Aorta (tissue), 5 donors: ENCODE data around the gene CDCA3. TPM values are rescaled to one million over a fixed set of nuclear protein-coding genes. Genes with fewer than 3 reads are reported as not detected.
A peak's percentile ranks its signal among the peaks of the same experiment; 100 is the strongest.

Experiments used
- ATAC-seq: fragments of 200-7000 bp; cut with Tn5 transposase; one replicate; pipeline ENCODE4 v1.9.1; 2022; ENCODE audit warnings: moderate library complexity; ENCODE audit not compliant: low FRiP score
- DNase-seq, 2 donors: peaks; one replicate each; pipeline ENCODE4 v3.0.0-alpha.2; 2020
- H3K27ac ChIP-seq, 2 donors: one replicate each; pipeline ENCODE4 v1.5.1; 2013; ENCODE audit warnings: low read length in 2 of 2, mild to moderate bottlenecking in 2 of 2, moderate library complexity in 2 of 2, control low read depth in 1 of 2, inconsistent platforms in 1 of 2, low read depth in 1 of 2
- H3K27me3 ChIP-seq, 2 donors: one replicate each; pipeline ENCODE4 v1.6.1; 2013; ENCODE audit warnings: control low read depth in 1 of 2, low read length in 1 of 2, mild to moderate bottlenecking in 1 of 2, moderate library complexity in 1 of 2; ENCODE audit not compliant: insufficient read depth in 2 of 2, control insufficient read depth in 1 of 2
- H3K36me3 ChIP-seq, 2 donors: one replicate each; pipeline ENCODE4 v1.6.1; 2013; ENCODE audit warnings: control low read depth in 1 of 2, low read length in 1 of 2, mild to moderate bottlenecking in 1 of 2; ENCODE audit not compliant: insufficient read depth in 2 of 2, control insufficient read depth in 1 of 2
- H3K4me1 ChIP-seq, 2 donors: one replicate each; pipeline ENCODE4 v1.6.1; 2013; ENCODE audit warnings: low read length in 2 of 2, control low read depth in 1 of 2, mild to moderate bottlenecking in 1 of 2, moderate library complexity in 1 of 2; ENCODE audit not compliant: insufficient read depth in 2 of 2, control insufficient read depth in 1 of 2
- H3K4me3 ChIP-seq, 2 donors: one replicate each; pipeline ENCODE4 v1.5.1; 2013; ENCODE audit warnings: low read length in 2 of 2, control low read depth in 1 of 2, mild to moderate bottlenecking in 1 of 2
- H3K9me3 ChIP-seq: one replicate; pipeline ENCODE4 v1.6.1; 2013; ENCODE audit warnings: mild to moderate bottlenecking, low read length; ENCODE audit not compliant: control insufficient read depth
- WGBS, 2 donors: extraction: QIAGEN DNeasy Blood & Tissue Kit; methylation state at CpG; one replicate each; pipeline ENCODE4 v1.1.7; 2013; 5-methylcytosine and 5-hydroxymethylcytosine counted together
- intact Hi-C, 2 donors: fragments of 100-400 bp; cut with DNase I; formaldehyde crosslinking; loops; one replicate each; pipeline versions ENCODE4 v1.14.2 to v1.15.0; 2022
- polyA plus RNA-seq, 2 donors: library from polyadenylated mRNA; stranded (reverse); fragments of 200-250 nt; gene quantifications; one replicate each; pipeline ENCODE4 v1.2.3, GENCODE V29; 2013
- total RNA-seq, 2 donors: library from RNA; stranded (reverse); fragmentation: NEBNext Ultra II Directional; extraction: Animal tissue kit (Norgen Biotek cat#: 25700); gene quantifications; one replicate each; pipeline ENCODE4 v1.2.1, GENCODE V29; 2021
- donor health status: healthy with polysubstance abuse.
- donor health status: Bipolar disorder and iron deficiency.
- donor health status: DM: no; HTN: no; CAD: no.
- donor health status: DM: no; HTN: no; CAD: no.
- donor health status: DM: yes; HTN: yes; CAD: no.

Gene CDCA3
- total and polyA plus RNA-seq, 4 donors = 0.42 to 12.6 (median 2.8) TPM

DNA sequence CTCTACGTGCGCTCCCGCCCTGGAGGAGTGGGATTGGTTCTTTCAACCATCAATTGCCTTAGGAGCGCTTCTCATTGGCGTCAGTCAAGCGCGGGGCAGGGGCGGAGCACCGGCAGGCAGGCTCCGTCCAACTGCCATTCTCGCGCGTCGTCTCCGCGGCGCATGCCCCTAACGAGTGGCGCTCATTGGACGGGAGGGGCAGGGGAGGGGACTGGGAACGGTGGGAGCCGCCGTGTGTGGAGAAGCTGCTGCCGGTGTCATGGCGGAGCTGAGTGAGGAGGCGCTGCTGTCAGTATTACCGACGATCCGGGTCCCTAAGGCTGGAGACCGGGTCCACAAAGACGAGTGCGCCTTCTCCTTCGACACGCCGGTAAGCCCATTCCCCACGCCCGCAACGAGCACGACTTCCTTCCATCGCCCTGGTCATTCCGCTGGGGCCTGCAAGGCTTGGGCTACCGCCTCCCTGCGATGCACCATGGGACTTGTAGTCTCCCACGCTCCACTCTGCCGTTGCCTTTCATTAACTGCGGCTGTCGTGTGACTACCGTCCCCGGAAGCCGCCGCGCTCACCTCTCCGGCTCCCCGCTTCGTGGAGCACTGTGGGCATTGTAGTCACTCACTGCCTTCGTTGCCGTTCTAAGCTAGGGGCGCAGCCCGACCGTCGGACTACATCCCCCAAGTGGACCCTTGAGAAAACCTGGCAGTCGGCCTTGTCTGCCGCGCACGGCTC is 1.0 kb upstream of the CDCA3 start, which contains the start of gene USP5:
USP5 (plus strand) TSS at position 230 of the 730 bp plus-strand sequence; CDS start at position 260, 30 bp downstream.
- 0% methylated on average over 65 of the region's 65 CpGs for WGBS, 2 donors
- H3K27me3 ChIP-seq = no peaks in the 10 kb centered on the region
- ATAC-seq = peak; percentile 96

DNA sequence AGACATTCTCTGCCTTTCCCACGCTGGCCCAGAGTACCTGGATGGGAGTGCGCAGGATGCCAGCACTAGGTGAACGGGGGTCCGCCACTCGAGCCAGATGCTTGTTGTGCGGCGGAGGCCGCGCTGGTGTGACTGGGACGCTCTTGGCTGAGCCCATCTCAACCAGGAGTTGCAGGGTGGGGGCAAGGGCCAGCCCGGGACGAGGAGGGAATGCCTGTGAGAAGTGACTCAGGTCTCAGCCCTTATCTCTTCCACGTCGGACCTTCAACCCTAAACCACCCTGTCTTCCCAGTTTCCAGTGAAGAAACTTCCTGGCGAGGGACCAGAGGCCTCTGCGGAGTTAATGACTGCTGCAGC is 312 bp downstream of the CDCA3 start:
- H3K36me3 ChIP-seq = no peaks in the 10 kb centered on the region
- WGBS, 2 donors = 36 to 38% methylated on average over 16 of the region's 16 CpGs
- H3K27ac ChIP-seq = no peak overlapping the region
- intact Hi-C loops = no loop called here
- H3K4me3 ChIP-seq = no peak overlapping the region
- DNase-seq (peak; percentile 68 to 80), ATAC-seq (no peak)
- no peaks in the 10 kb centered on the region for H3K27me3 ChIP-seq
- no peaks in the 10 kb centered on the region for H3K4me1 ChIP-seq
- no peaks in the 10 kb centered on the region for H3K9me3 ChIP-seq

More for the DNA sequence above, 1.0 kb upstream of the CDCA3 start, which contains the start of gene USP5:
- peak; percentile 99 to 100 for DNase-seq
- Histone ChIP-seq H3K4me1 (no peaks in the 10 kb centered on the region), H3K9me3 (no peaks in the 10 kb centered on the region), H3K27ac (peak within 1 kb of the TSS; percentile 58 to 78), H3K36me3 (no peaks in the 10 kb centered on the region), H3K4me3 (peak within 1 kb of the TSS; percentile 58 to 60)
- intact Hi-C loops = loop anchor here in 1 of 2 donors (2.0 kb wide), 2 partner anchors 15 to 39 kb away; partner anchors contain the start of gene TPI1

DNA sequence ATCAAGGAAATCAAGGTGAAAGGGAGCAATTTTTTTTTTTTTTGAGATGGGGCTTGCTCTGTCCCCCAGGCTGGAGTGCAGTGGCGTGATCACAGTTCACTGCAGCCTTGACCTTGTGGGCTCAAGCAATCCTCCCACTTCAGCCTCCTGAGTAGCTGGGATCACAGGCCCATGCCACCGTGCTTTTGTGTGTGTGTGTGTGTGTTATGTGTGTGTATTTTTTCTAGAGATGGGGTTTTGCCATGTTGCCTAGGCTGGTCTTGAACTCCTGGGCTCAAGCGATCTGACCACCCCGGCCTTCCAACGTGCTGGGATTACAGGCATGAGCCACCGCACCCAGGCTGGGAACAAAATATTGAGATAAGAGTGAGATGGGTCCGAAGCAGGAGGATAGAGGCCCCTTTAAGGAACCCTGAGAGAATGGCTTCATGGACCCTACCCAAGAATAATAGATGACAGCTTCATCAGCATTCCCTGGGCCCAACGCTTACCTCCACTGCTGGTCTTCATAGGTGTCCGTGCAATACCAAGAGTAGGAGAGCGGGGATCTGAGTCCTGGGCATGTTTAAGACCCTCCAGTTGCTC is 1.0 kb downstream of the CDCA3 start:
- intact Hi-C loops = no loop called here
- Histone ChIP-seq H3K27me3 (no peaks in the 10 kb centered on the region), H3K36me3 (no peaks in the 10 kb centered on the region), H3K4me3 (no peak overlapping the region), H3K9me3 (no peaks in the 10 kb centered on the region), H3K4me1 (no peaks in the 10 kb centered on the region), H3K27ac (no peak overlapping the region)
- DNase-seq (no peak), ATAC-seq (no peak)
- 54 to 59% methylated on average over 10 of the region's 10 CpGs for WGBS, 2 donors

DNA sequence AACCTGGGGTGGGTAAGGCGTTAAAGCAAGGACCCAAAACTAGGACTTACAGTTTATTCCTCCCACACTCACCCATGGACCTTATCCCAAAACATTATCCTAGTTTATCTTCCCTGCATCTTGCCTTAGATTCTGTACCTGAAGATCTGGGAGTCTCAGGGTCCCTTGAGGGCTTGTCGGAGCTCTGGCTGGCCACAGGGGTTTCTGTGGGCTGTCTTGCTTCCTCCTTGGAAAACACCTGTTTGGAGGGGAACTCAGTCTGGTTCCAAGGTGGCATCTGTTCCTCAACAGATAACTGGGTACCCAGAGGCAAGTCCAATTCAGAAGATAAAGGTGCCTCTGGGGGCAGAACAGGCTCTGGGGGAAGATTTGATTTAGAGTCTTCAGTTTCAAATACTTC is 1.7 kb downstream of the CDCA3 start:
- Histone ChIP-seq H3K36me3 (no peaks in the 10 kb centered on the region), H3K4me3 (no peak overlapping the region), H3K27ac (no peak overlapping the region), H3K9me3 (no peaks in the 10 kb centered on the region), H3K27me3 (no peaks in the 10 kb centered on the region), H3K4me1 (no peaks in the 10 kb centered on the region)
- intact Hi-C loops = no loop called here
- WGBS, 2 donors = 81 to 88% methylated on average over 2 of the region's 2 CpGs
- ATAC-seq (no peak), DNase-seq (no peak)

DNA sequence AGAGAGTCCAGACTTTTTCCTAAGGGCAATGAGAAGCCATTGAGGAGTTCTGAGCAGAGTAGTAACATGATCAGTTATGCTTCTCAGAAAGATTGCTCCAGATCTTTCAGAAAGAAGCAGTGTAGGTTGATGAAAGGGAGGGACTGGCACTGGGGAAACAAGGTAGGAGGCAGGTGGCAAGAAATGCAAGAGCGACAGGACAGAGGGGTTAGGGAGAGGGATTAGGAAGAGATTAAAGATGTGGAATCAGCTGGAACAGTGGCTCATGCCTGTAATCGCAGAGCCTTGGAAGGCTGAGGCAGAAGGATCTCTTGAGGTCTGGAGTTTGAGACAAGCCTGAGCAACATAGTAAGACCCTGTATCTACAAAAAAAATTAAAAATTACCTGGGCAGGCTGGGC is 3.4 kb downstream of the CDCA3 start:
- Histone ChIP-seq H3K27me3 (no peaks in the 10 kb centered on the region), H3K4me1 (no peaks in the 10 kb centered on the region), H3K36me3 (no peaks in the 10 kb centered on the region), H3K4me3 (no peak overlapping the region), H3K9me3 (no peaks in the 10 kb centered on the region), H3K27ac (no peak overlapping the region)
- intact Hi-C loops = no loop called here
- WGBS, 2 donors = 92 to 95% methylated on average over 2 of the region's 2 CpGs
- DNase-seq (no peak), ATAC-seq (no peak)

DNA sequence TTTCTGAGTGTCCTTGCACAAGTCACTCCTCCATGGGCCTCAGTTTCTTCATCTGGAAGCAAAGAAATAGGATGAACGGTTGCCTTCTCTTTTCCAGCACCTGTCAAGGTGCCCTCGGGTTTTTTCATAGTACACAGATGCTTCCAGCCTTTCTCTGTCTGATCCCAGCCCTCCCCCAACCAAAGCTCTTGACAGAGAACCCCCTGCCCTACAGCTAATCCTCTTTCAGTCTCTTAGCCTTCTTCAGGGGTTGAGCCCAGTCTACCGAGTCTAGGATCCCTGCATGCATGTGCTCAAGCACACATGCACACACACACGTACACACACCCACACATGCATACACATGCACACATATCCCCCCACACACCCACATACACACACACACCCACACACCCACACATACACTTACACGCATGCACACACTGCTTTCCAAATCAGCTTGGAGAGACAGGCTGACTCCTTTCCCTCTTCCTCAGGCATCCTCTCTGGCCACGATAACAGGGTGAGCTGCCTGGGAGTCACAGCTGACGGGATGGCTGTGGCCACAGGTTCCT is 4.7 kb downstream of the CDCA3 start:
- Histone ChIP-seq H3K4me3 (no peak overlapping the region), H3K4me1 (no peaks in the 10 kb centered on the region), H3K9me3 (no peaks in the 10 kb centered on the region), H3K27me3 (no peaks in the 10 kb centered on the region), H3K27ac (no peak overlapping the region), H3K36me3 (no peaks in the 10 kb centered on the region)
- DNase-seq = peak in 1 of 2 donors; percentile 41
- WGBS, 2 donors = 83 to 85% methylated on average over 7 of the region's 7 CpGs
- intact Hi-C loops = no loop called here
- no peak for ATAC-seq

DNA sequence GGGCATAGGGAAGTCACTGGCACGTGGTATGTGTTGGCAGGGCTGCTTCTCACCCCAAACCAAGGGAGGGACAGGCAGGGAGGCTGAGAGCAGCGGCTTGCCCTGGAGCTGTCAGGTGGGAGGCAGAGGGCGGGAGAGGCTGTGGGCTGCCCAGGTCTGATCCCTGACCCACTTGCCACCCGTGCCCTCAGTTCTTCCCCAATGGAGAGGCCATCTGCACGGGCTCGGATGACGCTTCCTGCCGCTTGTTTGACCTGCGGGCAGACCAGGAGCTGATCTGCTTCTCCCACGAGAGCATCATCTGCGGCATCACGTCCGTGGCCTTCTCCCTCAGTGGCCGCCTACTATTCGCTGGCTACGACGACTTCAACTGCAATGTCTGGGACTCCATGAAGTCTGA is 5.7 kb downstream of the CDCA3 start:
- Histone ChIP-seq H3K4me1 (no peaks in the 10 kb centered on the region), H3K36me3 (no peaks in the 10 kb centered on the region), H3K27me3 (no peaks in the 10 kb centered on the region), H3K27ac (no peak overlapping the region), H3K9me3 (no peaks in the 10 kb centered on the region), H3K4me3 (no peak overlapping the region)
- intact Hi-C loops = no loop called here
- DNase-seq (peak in 1 of 2 donors; percentile 42), ATAC-seq (no peak)
- 86 to 89% methylated on average over 15 to 17 of the region's 17 CpGs for WGBS, 2 donors

DNA sequence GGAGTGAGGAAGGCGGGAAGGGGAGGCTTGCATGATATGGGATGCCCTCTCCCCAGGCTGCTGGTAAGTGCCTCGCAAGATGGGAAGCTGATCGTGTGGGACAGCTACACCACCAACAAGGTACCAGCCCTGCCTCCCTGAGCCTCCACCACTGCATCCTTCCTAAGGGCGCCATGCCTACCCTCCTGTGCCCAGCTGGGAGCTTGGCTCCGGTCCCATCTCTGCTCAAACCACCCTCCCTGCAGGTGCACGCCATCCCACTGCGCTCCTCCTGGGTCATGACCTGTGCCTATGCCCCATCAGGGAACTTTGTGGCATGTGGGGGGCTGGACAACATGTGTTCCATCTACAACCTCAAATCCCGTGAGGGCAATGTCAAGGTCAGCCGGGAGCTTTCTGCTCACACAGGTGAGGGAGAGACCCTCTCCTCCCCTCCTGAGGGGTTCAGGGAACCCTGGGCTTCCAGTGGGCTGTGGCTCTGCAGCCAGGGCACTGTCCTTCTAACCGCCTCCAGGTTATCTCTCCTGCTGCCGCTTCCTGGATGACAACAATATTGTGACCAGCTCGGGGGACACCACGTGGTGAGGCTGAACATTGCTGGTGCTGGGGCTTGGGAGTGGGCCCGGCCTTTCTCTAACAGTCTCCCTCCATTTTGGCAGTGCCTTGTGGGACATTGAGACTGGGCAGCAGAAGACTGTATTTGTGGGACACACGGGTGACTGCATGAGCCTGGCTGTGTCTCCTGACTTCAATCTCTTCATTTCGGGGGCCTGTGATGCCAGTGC is 7.8 kb downstream of the CDCA3 start:
- peak in 1 of 2 donors; percentile 45 for DNase-seq
- Histone ChIP-seq H3K4me1 (no peaks in the 10 kb centered on the region), H3K27ac (no peak overlapping the region), H3K4me3 (no peak overlapping the region), H3K36me3 (peaks cover 0 to 4% of the 10 kb centered on the region in 2 donors), H3K9me3 (no peaks in the 10 kb centered on the region), H3K27me3 (no peaks in the 10 kb centered on the region)
- WGBS, 2 donors = 68 to 72% methylated on average over 14 to 16 of the region's 16 CpGs
- intact Hi-C loops = no loop called here
- no peak for ATAC-seq
